ENCODE measurements around the gene PCYOX1L.

PCYOX1L gene

DNA sequence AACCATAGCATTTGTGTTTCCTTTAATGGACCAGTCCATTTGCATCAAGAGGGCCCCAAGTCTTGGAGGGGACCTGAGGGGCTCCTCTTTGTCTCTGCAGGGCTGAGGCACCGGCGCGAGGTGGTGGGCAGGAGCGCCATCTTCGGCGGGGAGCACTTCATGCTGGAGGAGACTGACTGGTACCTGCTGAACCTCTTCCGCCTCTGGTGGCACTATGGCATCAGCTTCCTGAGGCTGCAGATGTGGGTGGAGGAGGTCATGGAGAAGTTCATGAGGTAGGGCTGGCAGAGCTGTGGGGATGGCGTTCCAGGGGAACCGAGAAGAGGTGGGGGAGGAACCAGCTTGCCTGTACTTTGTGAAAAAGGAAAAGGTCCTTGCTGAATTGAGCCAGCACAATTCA, 6.1 kb downstream of the PCYOX1L start:
- TF ChIP-seq EGR1 (IDR thresholded peaks at IDR 0.05) = no peak
- TF ChIP-seq, protein P1, sequence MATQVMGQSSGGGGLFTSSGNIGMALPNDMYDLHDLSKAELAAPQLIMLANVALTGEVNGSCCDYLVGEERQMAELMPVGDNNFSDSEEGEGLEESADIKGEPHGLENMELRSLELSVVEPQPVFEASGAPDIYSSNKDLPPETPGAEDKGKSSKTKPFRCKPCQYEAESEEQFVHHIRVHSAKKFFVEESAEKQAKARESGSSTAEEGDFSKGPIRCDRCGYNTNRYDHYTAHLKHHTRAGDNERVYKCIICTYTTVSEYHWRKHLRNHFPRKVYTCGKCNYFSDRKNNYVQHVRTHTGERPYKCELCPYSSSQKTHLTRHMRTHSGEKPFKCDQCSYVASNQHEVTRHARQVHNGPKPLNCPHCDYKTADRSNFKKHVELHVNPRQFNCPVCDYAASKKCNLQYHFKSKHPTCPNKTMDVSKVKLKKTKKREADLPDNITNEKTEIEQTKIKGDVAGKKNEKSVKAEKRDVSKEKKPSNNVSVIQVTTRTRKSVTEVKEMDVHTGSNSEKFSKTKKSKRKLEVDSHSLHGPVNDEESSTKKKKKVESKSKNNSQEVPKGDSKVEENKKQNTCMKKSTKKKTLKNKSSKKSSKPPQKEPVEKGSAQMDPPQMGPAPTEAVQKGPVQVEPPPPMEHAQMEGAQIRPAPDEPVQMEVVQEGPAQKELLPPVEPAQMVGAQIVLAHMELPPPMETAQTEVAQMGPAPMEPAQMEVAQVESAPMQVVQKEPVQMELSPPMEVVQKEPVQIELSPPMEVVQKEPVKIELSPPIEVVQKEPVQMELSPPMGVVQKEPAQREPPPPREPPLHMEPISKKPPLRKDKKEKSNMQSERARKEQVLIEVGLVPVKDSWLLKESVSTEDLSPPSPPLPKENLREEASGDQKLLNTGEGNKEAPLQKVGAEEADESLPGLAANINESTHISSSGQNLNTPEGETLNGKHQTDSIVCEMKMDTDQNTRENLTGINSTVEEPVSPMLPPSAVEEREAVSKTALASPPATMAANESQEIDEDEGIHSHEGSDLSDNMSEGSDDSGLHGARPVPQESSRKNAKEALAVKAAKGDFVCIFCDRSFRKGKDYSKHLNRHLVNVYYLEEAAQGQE (IDR thresholded peaks at IDR 0.05; ENCODE audit: low read depth) = no peak
- no peak for TF ChIP-seq NFIC (IDR thresholded peaks at IDR 0.05)
- no peak for TF ChIP-seq TAF1 (IDR thresholded peaks at IDR 0.05; ENCODE audit: low read depth)

DNA sequence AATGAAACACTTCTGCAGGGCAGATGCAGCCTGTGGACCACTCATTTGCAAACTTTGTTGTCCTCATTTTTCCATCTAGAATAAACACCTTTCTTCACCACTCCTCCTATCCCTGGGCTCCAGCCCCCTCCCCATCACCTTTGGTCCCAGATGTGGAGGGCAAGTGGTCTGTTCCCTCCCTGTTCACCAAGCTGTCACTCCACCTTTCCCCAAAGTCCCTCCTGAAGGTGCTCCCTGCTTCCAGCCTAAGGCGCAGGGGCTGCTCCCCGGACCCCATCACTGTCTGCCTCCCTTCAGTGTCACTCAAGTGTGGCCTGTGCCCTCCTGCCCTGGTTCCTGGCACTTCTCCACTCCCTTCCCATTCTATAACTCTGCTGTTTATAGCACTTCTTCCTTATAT, 6.9 kb downstream of the PCYOX1L start:
- TF ChIP-seq CREB1 (IDR thresholded peaks at IDR 0.05; ENCODE audit: low read depth) (no peak), NFIC (IDR thresholded peaks at IDR 0.05) (no peak), EGR1 (IDR thresholded peaks at IDR 0.05) (no peak), EP300 (IDR thresholded peaks at IDR 0.05; ENCODE audit: borderline replicate concordance) (no peak), TAF1 (IDR thresholded peaks at IDR 0.05; ENCODE audit: low read depth) (no peak)
- TF ChIP-seq, protein P1 (IDR thresholded peaks at IDR 0.05; ENCODE audit: low read depth) = no peak

DNA sequence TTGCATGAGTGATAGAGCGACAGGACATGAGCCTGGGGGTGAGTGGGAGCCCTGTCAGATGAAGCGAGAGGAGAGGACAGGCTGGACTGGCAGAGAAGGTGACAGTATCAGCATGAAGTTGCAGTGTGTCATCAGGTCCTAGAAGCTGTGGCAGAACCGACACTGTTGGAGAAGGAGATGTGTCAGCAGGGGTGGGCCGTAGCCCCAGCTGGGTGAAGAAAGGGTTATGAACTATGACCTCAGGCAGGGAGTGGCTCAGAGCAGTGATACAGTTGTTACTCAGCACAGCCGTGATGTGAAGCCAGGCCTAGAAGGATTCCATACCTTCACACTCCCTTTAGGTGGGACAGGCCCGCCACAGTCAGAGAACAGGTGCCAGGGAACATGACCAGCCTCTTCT, 7.6 kb downstream of the PCYOX1L start:
- no peak for TF ChIP-seq RAD21 (IDR thresholded peaks at IDR 0.05; ENCODE audit: low read depth)
- TF ChIP-seq EP300 (IDR thresholded peaks at IDR 0.05; ENCODE audit: borderline replicate concordance) = no peak
- no peak for TF ChIP-seq ZBTB7A (IDR thresholded peaks at IDR 0.05; ENCODE audit: low read depth)
- no peak for TF ChIP-seq FOXM1 (IDR thresholded peaks at IDR 0.05; ENCODE audit: borderline replicate concordance, low read depth)
- TF ChIP-seq TCF12 (IDR thresholded peaks at IDR 0.05; ENCODE audit: low read depth) = no peak
- TF ChIP-seq, protein P2, sequence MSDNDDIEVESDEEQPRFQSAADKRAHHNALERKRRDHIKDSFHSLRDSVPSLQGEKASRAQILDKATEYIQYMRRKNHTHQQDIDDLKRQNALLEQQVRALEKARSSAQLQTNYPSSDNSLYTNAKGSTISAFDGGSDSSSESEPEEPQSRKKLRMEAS (IDR thresholded peaks at IDR 0.05) = no peak
- no peak for TF ChIP-seq EGR1 (IDR thresholded peaks at IDR 0.05)
- TF ChIP-seq, protein P1 (IDR thresholded peaks at IDR 0.05; ENCODE audit: low read depth) = no peak
- TF ChIP-seq TEAD4 (IDR thresholded peaks at IDR 0.05) = no peak
- no peak for TF ChIP-seq CREB1 (IDR thresholded peaks at IDR 0.05; ENCODE audit: low read depth)
- no peak for TF ChIP-seq NFIC (IDR thresholded peaks at IDR 0.05)
- TF ChIP-seq TAF1 (IDR thresholded peaks at IDR 0.05; ENCODE audit: low read depth) = no peak
- no peak for TF ChIP-seq CEBPB (IDR thresholded peaks at IDR 0.05)
- TF ChIP-seq, protein P3, sequence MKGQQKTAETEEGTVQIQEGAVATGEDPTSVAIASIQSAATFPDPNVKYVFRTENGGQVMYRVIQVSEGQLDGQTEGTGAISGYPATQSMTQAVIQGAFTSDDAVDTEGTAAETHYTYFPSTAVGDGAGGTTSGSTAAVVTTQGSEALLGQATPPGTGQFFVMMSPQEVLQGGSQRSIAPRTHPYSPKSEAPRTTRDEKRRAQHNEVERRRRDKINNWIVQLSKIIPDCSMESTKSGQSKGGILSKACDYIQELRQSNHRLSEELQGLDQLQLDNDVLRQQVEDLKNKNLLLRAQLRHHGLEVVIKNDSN (IDR thresholded peaks at IDR 0.05) = no peak
- TF ChIP-seq YY1 (IDR thresholded peaks at IDR 0.05; ENCODE audit: low read depth) = no peak

DNA sequence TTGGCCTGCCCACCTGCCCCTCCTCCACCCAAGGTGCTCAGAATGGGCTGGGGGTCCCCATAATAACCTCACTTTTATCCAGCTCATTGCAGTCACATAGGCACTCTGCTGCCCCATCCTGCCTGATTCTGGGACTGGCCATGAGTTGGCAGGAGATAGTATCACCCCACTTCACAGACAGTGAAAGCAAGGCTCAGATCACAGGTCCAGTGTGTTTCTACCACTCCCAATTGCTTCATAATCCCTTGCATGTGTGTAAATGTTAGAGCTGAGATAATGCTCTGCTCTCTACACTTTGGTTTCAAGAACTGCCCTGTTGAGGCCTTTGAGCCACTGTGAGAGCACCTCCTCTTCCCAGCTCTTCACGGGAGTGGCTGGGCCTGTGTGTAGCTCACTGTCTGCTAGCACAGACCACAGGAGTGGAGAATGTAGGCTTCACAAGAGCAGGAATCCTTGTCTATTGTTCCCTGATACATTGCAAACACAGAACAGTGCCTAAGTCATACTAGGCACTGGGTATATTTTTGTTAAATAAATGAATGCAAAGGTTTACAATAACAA, 8.4 kb downstream of the PCYOX1L start:
- no peak for TF ChIP-seq ZBTB7A (IDR thresholded peaks at IDR 0.05; ENCODE audit: low read depth)
- TF ChIP-seq EP300 (IDR thresholded peaks at IDR 0.05; ENCODE audit: borderline replicate concordance) = no peak
- no peak for TF ChIP-seq EGR1 (IDR thresholded peaks at IDR 0.05)

DNA sequence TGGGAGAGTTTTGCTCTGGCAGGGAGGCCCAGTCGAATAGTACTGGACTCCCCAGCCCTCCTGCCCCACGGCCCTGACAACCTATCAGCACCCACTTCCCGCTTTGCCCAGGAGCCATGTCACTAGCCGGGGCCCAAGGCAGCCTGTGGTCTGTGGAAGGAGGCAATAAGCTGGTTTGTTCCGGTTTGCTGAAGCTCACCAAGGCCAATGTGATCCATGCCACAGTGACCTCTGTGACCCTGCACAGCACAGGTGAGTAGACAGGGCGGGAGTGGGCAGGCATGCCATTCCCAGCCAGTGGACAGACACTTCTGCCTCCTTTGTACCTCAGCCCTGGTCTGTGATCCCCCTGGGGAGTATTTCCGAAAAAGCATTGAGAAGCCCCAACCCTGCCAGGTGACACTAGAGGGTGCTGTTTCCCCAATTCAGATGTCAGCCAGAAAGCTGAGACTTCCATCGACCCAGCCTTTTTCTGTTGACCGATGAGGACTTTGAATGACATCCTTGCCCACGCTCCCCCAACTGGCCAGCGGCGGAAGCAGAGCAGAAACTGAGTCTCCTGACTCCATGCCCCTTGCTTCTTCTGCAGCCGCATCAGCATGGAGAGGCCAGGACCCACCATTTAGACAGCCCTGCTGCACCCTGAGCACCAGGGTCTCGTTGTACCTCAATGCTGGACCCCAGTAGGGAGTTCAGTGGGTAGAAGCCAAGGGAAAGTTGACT, 9.6 kb downstream of the PCYOX1L start:
- TF ChIP-seq YY1 (IDR thresholded peaks at IDR 0.05; ENCODE audit: low read depth) (0 out of 2 replicates have a peak, but pooled peaks have one; percentile 43), CEBPB (IDR thresholded peaks at IDR 0.05) (no peak), EGR1 (IDR thresholded peaks at IDR 0.05) (no peak), RAD21 (IDR thresholded peaks at IDR 0.05; ENCODE audit: low read depth) (peak; percentile 79)
